HepG2 (cell line): ENCODE measurements around the gene STX2. TPM values are rescaled to one million over a fixed set of nuclear protein-coding genes. Genes with fewer than 3 reads are reported as not detected.

ENCODE experiments used
- ATAC-seq: fragments of 200-7000 bp; cut with Tn5 transposase; 3 replicates; pipeline ENCODE4 v1.9.1; 2020; ENCODE audit warnings: mild to moderate bottlenecking, moderate library complexity
- BruUV-seq: library from RNA; stranded (reverse); fragments of 400-500 nt; replicated peaks from 2 replicates; lab custom pipeline; 2021; lab: Mats Ljungman, UMichigan
- CTCF ChIA-PET: fragments of 300-600 bp; formaldehyde crosslinking; extraction: SDS; loops from one replicate; lab custom pipeline; 2021; ENCODE audit warnings: low total read pairs, inconsistent platforms, low intra/inter-chr PET ratio; lab: Yijun Ruan, JAX
- POLR2A ChIA-PET: fragments of 350-600 bp; sonication (Branson Sonifier 250); formaldehyde crosslinking; loops from one replicate; lab custom pipeline; 2020; ENCODE audit warnings: antibody characterized with exemption, inconsistent platforms; lab: Yijun Ruan, JAX
- DNase-seq: peaks from one replicate; pipeline ENCODE4 v3.0.0-alpha.2; 2015; ENCODE audit warnings: low spot score
- FAIRE-seq: peaks from 3 replicates; lab custom pipeline; 2011; peaks lifted over from hg19 to GRCh38; lab: Jason Lieb, UNC
- H2AFZ ChIP-seq: one replicate; pipeline ENCODE4 v1.6.1; 2011; ENCODE audit warnings: low read length, inconsistent platforms
- H3K27ac ChIP-seq: fragments of 300-600 bp; 3 replicates; pipeline ENCODE4 v1.8.0; 2011; ENCODE audit warnings: mixed run types, mild to moderate bottlenecking, mixed read lengths, low read length, inconsistent platforms; ENCODE audit not compliant: insufficient read depth; ENCODE audit errors: extremely low read length
- H3K27me3 ChIP-seq, 2 experiments: fragments of 200-600 bp in 1 of 2; 2 replicates in 1 of 2; 3 replicates in 1 of 2; pipeline versions ENCODE4 v1.6.0 to v1.8.0; 2011; ENCODE audit warnings: low read length in 2 of 2, mild to moderate bottlenecking in 2 of 2, moderate library complexity in 2 of 2, inconsistent platforms in 1 of 2; ENCODE audit not compliant: insufficient read depth in 2 of 2, control insufficient read depth in 1 of 2
- H3K36me3 ChIP-seq, 2 experiments: fragments of 200-600 bp in 1 of 2; replicated peaks in 1 of 2; 2 replicates in 1 of 2; 3 replicates in 1 of 2; pipeline versions ENCODE4 v1.5.1 to v1.8.0; 2011; ENCODE audit warnings: low read length in 2 of 2, inconsistent platforms in 1 of 2; ENCODE audit not compliant: insufficient read depth in 2 of 2, control insufficient read depth in 1 of 2
- H3K4me1 ChIP-seq: 2 replicates; pipeline ENCODE4 v1.5.1; 2012; ENCODE audit warnings: low read length, inconsistent platforms; ENCODE audit not compliant: insufficient read depth
- H3K4me2 ChIP-seq: 2 replicates; pipeline ENCODE4 v1.6.0; 2011; ENCODE audit warnings: low read depth, low read length, inconsistent platforms
- H3K4me3 ChIP-seq, 3 experiments: fragments of 200-600 bp in 1 of 3; sonication (generic), shearing (Covaris generic) in 1 of 3; replicated peaks in 1 of 3; 2 replicates each; pipeline ENCODE4 v1.5.1; 2011 to 2016; ENCODE audit warnings: low read length in 3 of 3, inconsistent platforms in 2 of 3, low read depth in 2 of 3, mild to moderate bottlenecking in 2 of 3, control low read depth in 1 of 3, mixed read lengths in 1 of 3; ENCODE audit not compliant: insufficient read depth in 1 of 3
- H3K79me2 ChIP-seq: one replicate; pipeline ENCODE4 v1.6.1; 2011; ENCODE audit warnings: low read length, inconsistent platforms; ENCODE audit not compliant: insufficient read depth
- H3K9ac ChIP-seq: 2 replicates; pipeline ENCODE4 v1.6.0; 2011; ENCODE audit warnings: mild to moderate bottlenecking, low read depth, low read length, inconsistent platforms; ENCODE audit not compliant: insufficient read depth
- H3K9me3 ChIP-seq: 2 replicates; pipeline ENCODE4 v1.5.1; 2012; ENCODE audit warnings: mild to moderate bottlenecking, low read length
- H4K20me1 ChIP-seq: 2 replicates; pipeline ENCODE4 v1.6.0; 2011; ENCODE audit warnings: inconsistent platforms, mild to moderate bottlenecking, low read length, moderate library complexity; ENCODE audit not compliant: insufficient read depth
- CBFB ChIP-seq: sonication (generic); formaldehyde crosslinking; IDR thresholded peaks from 2 replicates; pipeline ENCODE4 v1.4.0; 2020; ENCODE audit warnings: missing genetic modification reagents
- EP300 ChIP-seq, 3 experiments: sonication (generic) in 1 of 3; formaldehyde crosslinking in 1 of 3; IDR thresholded peaks; 2 replicates each; pipeline versions ENCODE4 v1.5.1 to v1.6.1; 2011 to 2020; ENCODE audit warnings: low read depth in 2 of 3, low read length in 2 of 3, borderline replicate concordance in 1 of 3, improper control_type of control experiment in 1 of 3, mild to moderate bottlenecking in 1 of 3, missing genetic modification reagents in 1 of 3, moderate library complexity in 1 of 3
- GABPA ChIP-seq, 2 experiments: IDR thresholded peaks; 2 replicates each; pipeline ENCODE4 v1.6.1; 2011 to 2016; ENCODE audit warnings: low read depth in 2 of 2, low read length in 1 of 2, missing biosample characterization in 1 of 2, missing genetic modification characterization in 1 of 2
- HOXA3 ChIP-seq: sonication (generic); formaldehyde crosslinking; IDR thresholded peaks from 2 replicates; pipeline ENCODE4 v1.5.0; 2020; ENCODE audit warnings: missing genetic modification reagents
- MIXL1 ChIP-seq: IDR thresholded peaks from 2 replicates; pipeline ENCODE4 v1.6.1; 2016
- RFX5 ChIP-seq: IDR thresholded peaks from 2 replicates; pipeline ENCODE4 v1.6.1; 2011; ENCODE audit warnings: low read depth, low read length, improper control_type of control experiment
- RXRB ChIP-seq: IDR thresholded peaks from 2 replicates; pipeline ENCODE4 v1.6.1; 2016; ENCODE audit warnings: borderline replicate concordance, missing genetic modification reagents, missing compliant biosample characterization
- SP140L ChIP-seq: sonication (generic); formaldehyde crosslinking; IDR thresholded peaks from 2 replicates; pipeline ENCODE4 v1.4.0; 2020; ENCODE audit warnings: missing genetic modification reagents, borderline replicate concordance
- ZIK1 ChIP-seq: sonication (generic); formaldehyde crosslinking; IDR thresholded peaks from 2 replicates; pipeline ENCODE4 v1.5.0; 2020; ENCODE audit warnings: mild to moderate bottlenecking, low read depth, missing genetic modification reagents, borderline replicate concordance
- ZNF232 ChIP-seq: sonication (generic); formaldehyde crosslinking; IDR thresholded peaks from 2 replicates; pipeline ENCODE4 v1.4.0; 2020; ENCODE audit warnings: missing genetic modification reagents, borderline replicate concordance
- ZNF350 ChIP-seq: sonication (generic); formaldehyde crosslinking; IDR thresholded peaks from 2 replicates; pipeline ENCODE4 v1.4.0; 2020; ENCODE audit warnings: mild to moderate bottlenecking, low read depth, missing genetic modification reagents, borderline replicate concordance
- ZNF558 ChIP-seq: sonication (generic); formaldehyde crosslinking; IDR thresholded peaks from 2 replicates; pipeline ENCODE4 v1.9.0; 2022; ENCODE audit warnings: mild to moderate bottlenecking, missing genetic modification reagents, borderline replicate concordance
- ZNF574 ChIP-seq: sonication (generic); formaldehyde crosslinking; IDR thresholded peaks from 2 replicates; pipeline ENCODE4 v1.4.0; 2020; ENCODE audit warnings: missing genetic modification reagents
- WGBS: methylation state at CpG from one replicate; pipeline ENCODE4 v1.1.6; 2017; ENCODE audit warnings: low lambda C conversion rate; 5-methylcytosine and 5-hydroxymethylcytosine counted together
- in situ Hi-C: cut with HindIII; loops from 2 replicates; pipeline ENCODE4 v1.10.0; 2017; ENCODE audit warnings: low pct_unique_long_range_greater_than_20kb; ENCODE audit not compliant: extremely low pct_ligation_motif_present
- intact Hi-C: fragments of 100-400 bp; cut with micrococcal nuclease; formaldehyde crosslinking; loops from one replicate; pipeline ENCODE4 v1.10.0; 2022; ENCODE audit not compliant: unreplicated experiment
- polyA plus RNA-seq, 8 experiments: library from polyadenylated mRNA; depleted of rRNA in 3 of 8; stranded (reverse) in 7 of 8; unstranded in 1 of 8; fragments of >200 nt; fragmentation: Illumina TruSeq in 4 of 8; extraction: Trizol in 4 of 8; gene quantifications; 2 replicates each; pipeline versions ENCODE4 v1.2.1 to v1.2.3, GENCODE V29; 2011 to 2016; ENCODE audit warnings: low read depth in 4 of 8, missing spikeins in 1 of 8, mixed read lengths in 1 of 8; ENCODE audit not compliant: insufficient read depth in 1 of 8
- total RNA-seq, 5 experiments: library from RNA; depleted of rRNA; stranded (reverse); fragments of >200 nt; fragmentation: Illumina TruSeq; extraction: Trizol; gene quantifications; 2 replicates each; pipeline ENCODE4 v1.2.3, GENCODE V29; 2016; ENCODE audit warnings: low read depth in 1 of 5
- TF ChIP-seq, protein P1 (sequence below): sonication (generic); formaldehyde crosslinking; IDR thresholded peaks from 2 replicates; pipeline ENCODE4 v1.4.0; 2020; ENCODE audit warnings: mild to moderate bottlenecking, missing genetic modification reagents, borderline replicate concordance

Gene STX2
- total and polyA plus RNA-seq, 2 of the 13 experiments (the other 11 are each of a cell fraction or from before 2014, with no cell fraction given): 13.4 to 25.1 TPM

DNA sequence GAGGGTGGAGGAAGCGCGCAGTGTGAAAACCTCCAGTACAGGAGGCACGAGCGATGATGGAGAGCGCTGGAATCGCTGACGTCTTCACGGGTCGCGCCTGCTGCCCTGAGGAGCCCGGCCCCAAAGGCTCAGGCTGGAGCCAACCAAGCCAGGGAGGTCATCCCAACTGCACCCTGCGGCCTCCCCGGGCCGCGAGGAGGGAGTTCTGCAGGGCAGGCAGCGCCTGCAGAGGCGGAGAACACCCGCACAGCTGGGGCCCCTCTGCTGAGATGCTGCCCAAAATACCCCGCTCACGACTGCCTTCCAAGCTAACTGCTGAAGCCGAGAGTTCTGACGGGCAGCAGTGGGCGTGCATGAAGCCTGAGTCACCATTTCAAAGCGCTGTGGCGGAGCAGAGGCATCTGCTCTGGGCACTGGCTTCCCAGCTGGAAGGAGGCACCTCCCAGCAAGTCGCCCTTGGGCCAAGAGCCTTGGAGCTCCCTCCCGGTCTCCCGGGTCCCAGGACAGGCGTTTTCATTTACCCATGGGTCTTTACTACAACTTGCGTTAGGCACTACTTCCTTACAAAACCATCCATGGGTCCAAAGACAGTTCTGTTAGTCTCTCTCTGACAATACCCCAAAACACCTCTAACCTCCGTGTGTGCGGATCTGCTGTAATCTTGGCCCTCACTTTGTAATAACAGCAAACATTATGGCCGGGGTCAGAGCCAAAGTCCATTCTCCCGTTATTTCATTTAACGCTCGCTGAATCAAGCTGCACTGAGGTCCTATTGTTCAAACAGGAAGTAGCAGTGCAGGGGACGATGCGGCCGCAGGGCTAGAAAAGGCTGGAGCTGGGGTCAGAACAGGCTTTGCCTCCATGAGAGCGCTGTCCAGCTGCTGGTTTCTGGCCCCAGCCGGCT, 62.8 kb downstream of the STX2 start:
- Histone ChIP-seq H2AFZ (no peak overlapping the region), H3K9ac (peak overlapping the region; percentile 77), H3K79me2 (no peaks in the 10 kb centered on the region), H3K4me1 (peaks cover 23% of the 10 kb centered on the region), H3K4me2 (peak overlapping the region; percentile 80), H3K9me3 (no peaks in the 10 kb centered on the region), H3K27ac (peak overlapping the region; percentile 90), H3K36me3 (no peaks in the 10 kb centered on the region), H3K27me3 (no peaks in the 10 kb centered on the region; a peak in 1 of 5 replicates), H3K4me3 (peak overlapping the region; percentile 49 to 76 (median 63)), H4K20me1 (no peaks in the 10 kb centered on the region)
- ChIA-PET POLR2A (interaction anchor here (0.7 to 2.6 kb wide), 11 partner anchors 13 to 95 kb away, joined by 3 to 17 read pairs (median 4); no protein-coding TSS in a partner anchor), CTCF (interaction anchor here (1.0 kb wide), 1 partner anchor 15 kb away, joined by 4 read pairs; no protein-coding TSS in a partner anchor)
- 8% methylated on average over 18 of the region's 41 CpGs for WGBS
- intact Hi-C loops (loop anchor here (1.0 to 5.0 kb wide), 2 partner anchors 15 to 41 kb away; no protein-coding TSS in a partner anchor), in situ Hi-C loops (no loop called here)
- peak; percentile 96 for FAIRE-seq
- peak; percentile 96 for ATAC-seq
- peak; percentile 97 for DNase-seq
- BruUV-seq: TSS peak; percentile 94
- peak; percentile 13 to 64; a peak in 2 of 4 replicates for TF ChIP-seq EP300 (IDR thresholded peaks at IDR 0.05; ENCODE audit: low read depth in 2 of 2, low read length in 2 of 2)
- peak; percentile 60; the same call in 1 of the 2 replicates for TF ChIP-seq EP300 (CRISPR knock-in tag; IDR thresholded peaks at IDR 0.05; ENCODE audit: borderline replicate concordance)
- TF ChIP-seq, protein P1, sequence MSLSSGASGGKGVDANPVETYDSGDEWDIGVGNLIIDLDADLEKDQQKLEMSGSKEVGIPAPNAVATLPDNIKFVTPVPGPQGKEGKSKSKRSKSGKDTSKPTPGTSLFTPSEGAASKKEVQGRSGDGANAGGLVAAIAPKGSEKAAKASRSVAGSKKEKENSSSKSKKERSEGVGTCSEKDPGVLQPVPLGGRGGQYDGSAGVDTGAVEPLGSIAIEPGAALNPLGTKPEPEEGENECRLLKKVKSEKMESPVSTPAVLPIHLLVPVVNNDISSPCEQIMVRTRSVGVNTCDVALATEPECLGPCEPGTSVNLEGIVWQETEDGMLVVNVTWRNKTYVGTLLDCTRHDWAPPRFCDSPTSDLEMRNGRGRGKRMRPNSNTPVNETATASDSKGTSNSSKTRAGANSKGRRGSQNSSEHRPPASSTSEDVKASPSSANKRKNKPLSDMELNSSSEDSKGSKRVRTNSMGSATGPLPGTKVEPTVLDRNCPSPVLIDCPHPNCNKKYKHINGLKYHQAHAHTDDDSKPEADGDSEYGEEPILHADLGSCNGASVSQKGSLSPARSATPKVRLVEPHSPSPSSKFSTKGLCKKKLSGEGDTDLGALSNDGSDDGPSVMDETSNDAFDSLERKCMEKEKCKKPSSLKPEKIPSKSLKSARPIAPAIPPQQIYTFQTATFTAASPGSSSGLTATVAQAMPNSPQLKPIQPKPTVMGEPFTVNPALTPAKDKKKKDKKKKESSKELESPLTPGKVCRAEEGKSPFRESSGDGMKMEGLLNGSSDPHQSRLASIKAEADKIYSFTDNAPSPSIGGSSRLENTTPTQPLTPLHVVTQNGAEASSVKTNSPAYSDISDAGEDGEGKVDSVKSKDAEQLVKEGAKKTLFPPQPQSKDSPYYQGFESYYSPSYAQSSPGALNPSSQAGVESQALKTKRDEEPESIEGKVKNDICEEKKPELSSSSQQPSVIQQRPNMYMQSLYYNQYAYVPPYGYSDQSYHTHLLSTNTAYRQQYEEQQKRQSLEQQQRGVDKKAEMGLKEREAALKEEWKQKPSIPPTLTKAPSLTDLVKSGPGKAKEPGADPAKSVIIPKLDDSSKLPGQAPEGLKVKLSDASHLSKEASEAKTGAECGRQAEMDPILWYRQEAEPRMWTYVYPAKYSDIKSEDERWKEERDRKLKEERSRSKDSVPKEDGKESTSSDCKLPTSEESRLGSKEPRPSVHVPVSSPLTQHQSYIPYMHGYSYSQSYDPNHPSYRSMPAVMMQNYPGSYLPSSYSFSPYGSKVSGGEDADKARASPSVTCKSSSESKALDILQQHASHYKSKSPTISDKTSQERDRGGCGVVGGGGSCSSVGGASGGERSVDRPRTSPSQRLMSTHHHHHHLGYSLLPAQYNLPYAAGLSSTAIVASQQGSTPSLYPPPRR (CRISPR knock-in tag): peak; percentile 49; the same call in 1 of the 2 replicates
- TF ChIP-seq GABPA (IDR thresholded peaks at IDR 0.05; ENCODE audit: low read depth, low read length): no peak
- peak; percentile 73 for TF ChIP-seq GABPA (CRISPR knock-in tag; IDR thresholded peaks at IDR 0.05; ENCODE audit: low read depth)
- TF ChIP-seq SP140L: peak; percentile 94
- TF ChIP-seq ZNF558 (CRISPR knock-in tag): 0 out of 2 replicates have a peak, but pooled peaks have one; percentile 47
- TF ChIP-seq RFX5: no peak
- peak; percentile 43 for TF ChIP-seq ZNF574 (CRISPR knock-in tag)
- TF ChIP-seq MIXL1: peak; percentile 45; the same call in 1 of the 2 replicates
- TF ChIP-seq CBFB (CRISPR knock-in tag): no peak
- TF ChIP-seq HOXA3 (CRISPR knock-in tag): peak; percentile 75
- peak; percentile 77 for TF ChIP-seq RXRB (CRISPR knock-in tag)
- TF ChIP-seq ZNF350: peak; percentile 49; the same call in 1 of the 2 replicates
- TF ChIP-seq ZIK1 (CRISPR knock-in tag): no peak
- TF ChIP-seq ZNF232 (CRISPR knock-in tag): peak; percentile 66; the same call in 1 of the 2 replicates
